ENCODE results near the gene HK1. TPM values are rescaled to one million over a fixed set of nuclear protein-coding genes. Genes with fewer than 3 reads are reported as not detected.
A peak's percentile ranks its signal among the peaks of the same experiment; 100 is the strongest.

HK1 gene
- total RNA-seq, 2 donors from 2014 or later, result 15.8 to 17.1 TPM

GRCh38 chr10:69364232-69364940 lies 86.1 kb downstream of the HK1 start:
- DNase-seq (no peak), ATAC-seq (no peak)
- Histone ChIP-seq H3K4me3 (no peak overlapping the region), H3K27ac (no peak overlapping the region), H3K9me3 (no peaks in the 10 kb centered on the region), H3K27me3 (no peaks in the 10 kb centered on the region), H3K4me1 (peaks cover 32% of the 10 kb centered on the region), H3K36me3 (replicated peaks in 1 of 2; ENCODE audit: insufficient read depth in 1 of 2, low read depth in 2 of 2) (no peaks in the 10 kb centered on the region)
- WGBS, 2 donors, result 87 to 92% methylated on average over 9 of the region's 9 CpGs
- intact Hi-C loops (cut with DNase I), result no loop called here
- TF ChIP-seq POLR2A (IDR thresholded peaks at IDR 0.05), result no peak
- TF ChIP-seq, protein P1, sequence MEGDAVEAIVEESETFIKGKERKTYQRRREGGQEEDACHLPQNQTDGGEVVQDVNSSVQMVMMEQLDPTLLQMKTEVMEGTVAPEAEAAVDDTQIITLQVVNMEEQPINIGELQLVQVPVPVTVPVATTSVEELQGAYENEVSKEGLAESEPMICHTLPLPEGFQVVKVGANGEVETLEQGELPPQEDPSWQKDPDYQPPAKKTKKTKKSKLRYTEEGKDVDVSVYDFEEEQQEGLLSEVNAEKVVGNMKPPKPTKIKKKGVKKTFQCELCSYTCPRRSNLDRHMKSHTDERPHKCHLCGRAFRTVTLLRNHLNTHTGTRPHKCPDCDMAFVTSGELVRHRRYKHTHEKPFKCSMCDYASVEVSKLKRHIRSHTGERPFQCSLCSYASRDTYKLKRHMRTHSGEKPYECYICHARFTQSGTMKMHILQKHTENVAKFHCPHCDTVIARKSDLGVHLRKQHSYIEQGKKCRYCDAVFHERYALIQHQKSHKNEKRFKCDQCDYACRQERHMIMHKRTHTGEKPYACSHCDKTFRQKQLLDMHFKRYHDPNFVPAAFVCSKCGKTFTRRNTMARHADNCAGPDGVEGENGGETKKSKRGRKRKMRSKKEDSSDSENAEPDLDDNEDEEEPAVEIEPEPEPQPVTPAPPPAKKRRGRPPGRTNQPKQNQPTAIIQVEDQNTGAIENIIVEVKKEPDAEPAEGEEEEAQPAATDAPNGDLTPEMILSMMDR (IDR thresholded peaks at IDR 0.05), result peak in 1 of 7 experiments; percentile 19

GRCh38 chr10:69366738-69367137 lies 88.4 kb downstream of the HK1 start:
- Histone ChIP-seq H3K9me3 (no peaks in the 10 kb centered on the region), H3K4me3 (no peak overlapping the region), H3K27ac (no peak overlapping the region), H3K36me3 (replicated peaks in 1 of 2; ENCODE audit: insufficient read depth in 1 of 2, low read depth in 2 of 2) (no peaks in the 10 kb centered on the region), H3K4me1 (peaks cover 11% of the 10 kb centered on the region), H3K27me3 (no peaks in the 10 kb centered on the region)
- no peak for TF ChIP-seq POLR2A (IDR thresholded peaks at IDR 0.05)
- TF ChIP-seq, protein P1 (IDR thresholded peaks at IDR 0.05), result no peak
- 92 to 94% methylated on average over 5 of the region's 5 CpGs for WGBS, 2 donors
- ATAC-seq, result no peak
- intact Hi-C loops (cut with DNase I), result no loop called here
- no peak for DNase-seq

GRCh38 chr10:69367469-69367868 lies 89.2 kb downstream of the HK1 start:
- intact Hi-C loops (cut with DNase I), result no loop called here
- 86 to 90% methylated on average over 4 of the region's 4 CpGs for WGBS, 2 donors
- Histone ChIP-seq H3K27ac (no peak overlapping the region), H3K27me3 (no peaks in the 10 kb centered on the region), H3K4me3 (no peak overlapping the region), H3K9me3 (no peaks in the 10 kb centered on the region), H3K36me3 (replicated peaks in 1 of 2; ENCODE audit: insufficient read depth in 1 of 2, low read depth in 2 of 2) (no peaks in the 10 kb centered on the region), H3K4me1 (peaks cover 6% of the 10 kb centered on the region)
- TF ChIP-seq, protein P1 (IDR thresholded peaks at IDR 0.05), result no peak
- no peak for TF ChIP-seq POLR2A (IDR thresholded peaks at IDR 0.05)
- ATAC-seq (no peak), DNase-seq (no peak)

DNA sequence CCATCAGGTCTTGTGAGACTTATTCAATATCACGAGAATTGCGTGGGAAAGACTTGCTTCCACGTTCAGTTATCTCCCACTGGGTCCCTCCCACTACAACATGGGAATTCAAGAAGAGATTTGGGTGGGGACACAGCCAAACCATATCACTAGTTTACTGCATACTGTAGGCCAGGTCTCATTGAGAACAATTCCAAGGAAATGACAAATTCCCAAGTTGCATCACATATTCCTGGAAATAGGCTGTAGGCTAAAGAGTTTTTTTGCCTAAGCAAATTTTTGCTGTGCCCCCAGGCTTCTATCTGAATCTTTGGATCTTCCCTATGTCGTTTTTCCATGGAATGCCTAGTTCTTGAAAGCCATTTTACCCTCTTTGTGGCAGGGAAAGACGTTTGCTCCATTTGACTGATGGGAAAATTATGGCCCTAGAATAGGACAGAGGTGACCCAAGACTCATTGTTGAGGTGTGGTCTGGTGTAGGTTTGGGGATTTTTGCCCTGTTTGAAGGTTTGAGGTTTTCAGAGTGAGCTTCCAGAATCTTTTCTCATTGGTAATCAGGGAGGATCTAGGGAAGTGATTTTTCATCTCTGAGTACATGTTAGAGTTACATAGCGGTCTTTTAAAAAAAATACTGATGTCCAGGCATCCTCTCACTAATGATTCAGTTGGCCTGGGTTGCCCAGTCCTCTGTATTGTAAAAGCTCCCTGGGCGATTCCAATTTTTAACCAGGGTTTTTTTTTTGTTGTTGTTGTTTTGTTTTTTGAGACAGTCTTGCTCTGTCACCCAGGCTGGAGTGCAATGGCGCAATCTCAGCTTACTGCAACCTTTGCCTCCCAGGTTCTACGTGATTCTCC lies 94.1 kb downstream of the HK1 start:
- Histone ChIP-seq H3K9me3 (no peaks in the 10 kb centered on the region), H3K27me3 (no peaks in the 10 kb centered on the region), H3K36me3 (replicated peaks in 1 of 2; ENCODE audit: insufficient read depth in 1 of 2, low read depth in 2 of 2) (no peaks in the 10 kb centered on the region), H3K4me1 (peaks cover 14% of the 10 kb centered on the region), H3K4me3 (no peak overlapping the region), H3K27ac (no peak overlapping the region)
- DNase-seq (no peak), ATAC-seq (no peak)
- TF ChIP-seq POLR2A (IDR thresholded peaks at IDR 0.05), result no peak
- TF ChIP-seq, protein P1 (IDR thresholded peaks at IDR 0.05), result no peak
- 74 to 79% methylated on average over 9 of the region's 9 CpGs for WGBS, 2 donors
- intact Hi-C loops (cut with DNase I), result no loop called here
